NCI-H446 treated with DMSO at 0.1 percent for 48 hours (cell line): ENCODE results near the gene ZYG11B.
"Not testable (repeated sequence)": the region's sequence is repeated elsewhere in the genome, so short reads cannot be mapped to it uniquely, and the experiment has no call there.

Source experiments
- DNase-seq: peaks from one replicate; lab custom pipeline; 2025; lab: John Stamatoyannopoulos, UW

ZYG11B gene

DNA sequence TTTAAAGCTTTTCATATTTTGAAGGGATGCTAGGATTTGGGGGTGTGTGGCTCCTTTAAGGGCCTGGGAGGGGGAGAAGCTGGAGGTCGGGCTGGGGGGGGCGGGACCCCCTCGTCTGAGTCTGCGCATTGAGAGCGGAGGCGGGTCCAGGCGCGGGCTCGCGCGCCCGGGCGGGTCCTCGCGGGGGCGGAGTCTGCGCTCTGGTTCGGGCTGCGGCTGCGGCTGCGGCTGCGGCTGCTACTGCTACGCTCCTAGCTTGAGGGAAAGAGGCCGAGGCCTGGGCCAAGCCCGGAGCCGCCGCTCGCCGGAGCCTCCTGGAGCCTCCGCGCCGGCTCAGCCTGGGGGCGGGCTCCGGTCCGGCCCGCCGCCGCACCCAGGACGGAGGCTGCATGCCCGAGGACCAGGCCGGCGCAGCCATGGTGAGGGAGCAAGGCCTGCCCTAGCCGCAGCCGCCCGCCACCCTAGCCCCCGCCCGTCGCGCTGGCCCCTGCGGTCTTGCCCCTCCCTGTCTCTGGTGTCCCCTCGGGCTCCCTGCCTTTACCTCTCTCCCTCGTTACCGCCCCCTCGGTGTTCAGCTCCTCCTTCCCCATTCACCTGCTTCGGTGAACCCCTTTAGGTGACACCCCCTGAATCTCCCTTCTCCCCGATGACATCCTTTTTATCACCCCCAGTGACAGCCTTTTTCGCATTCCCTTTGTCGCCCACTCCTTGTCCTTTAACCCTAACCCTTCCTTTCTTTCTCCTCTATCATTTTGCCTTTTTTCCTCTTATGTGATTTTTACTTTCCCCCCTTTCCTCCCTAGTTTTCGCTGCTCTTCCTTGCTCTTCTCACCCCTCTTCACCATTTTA is at the start of gene ZYG11B:
Gene ZYG11B (plus strand): TSS at position 189 of the 849 bp plus-strand sequence. CDS start 201 bp downstream, at position 390.
- peak; percentile 76 for DNase-seq

DNA sequence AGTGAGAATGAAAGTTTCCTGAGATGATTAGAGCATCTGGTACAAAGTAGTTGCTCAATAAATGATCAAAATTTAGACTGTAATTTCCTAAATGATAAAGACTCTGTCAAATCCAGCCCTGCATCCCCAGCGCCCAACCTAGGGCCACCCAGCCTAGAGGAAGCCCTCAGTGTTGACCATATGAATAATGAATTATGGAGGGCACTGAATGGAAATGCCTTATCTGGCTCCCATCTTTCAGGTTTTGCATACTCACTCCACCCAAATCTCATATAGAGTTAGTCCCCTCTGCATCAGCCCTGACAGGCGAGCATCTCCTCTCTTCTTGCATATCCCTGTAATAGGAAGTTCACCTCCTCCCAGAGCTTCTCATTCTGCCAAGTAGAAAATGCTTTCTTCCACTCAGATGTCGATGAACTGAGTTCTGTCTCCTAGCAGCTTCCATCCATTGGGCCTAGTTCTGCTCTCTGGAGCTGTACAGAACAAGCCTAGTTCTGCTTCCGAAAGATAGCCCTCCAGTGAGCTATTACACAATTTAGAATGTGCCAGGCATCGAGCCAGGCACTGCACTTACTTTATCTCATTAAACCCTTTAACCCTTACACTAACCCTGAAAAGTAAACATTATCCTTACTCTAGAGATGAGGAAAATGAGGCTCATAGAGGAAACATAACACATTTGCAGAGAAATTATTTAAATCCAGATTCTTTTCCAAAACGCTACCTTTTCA is 49.0 kb upstream of the ZYG11B start:
- no peak for DNase-seq

DNA sequence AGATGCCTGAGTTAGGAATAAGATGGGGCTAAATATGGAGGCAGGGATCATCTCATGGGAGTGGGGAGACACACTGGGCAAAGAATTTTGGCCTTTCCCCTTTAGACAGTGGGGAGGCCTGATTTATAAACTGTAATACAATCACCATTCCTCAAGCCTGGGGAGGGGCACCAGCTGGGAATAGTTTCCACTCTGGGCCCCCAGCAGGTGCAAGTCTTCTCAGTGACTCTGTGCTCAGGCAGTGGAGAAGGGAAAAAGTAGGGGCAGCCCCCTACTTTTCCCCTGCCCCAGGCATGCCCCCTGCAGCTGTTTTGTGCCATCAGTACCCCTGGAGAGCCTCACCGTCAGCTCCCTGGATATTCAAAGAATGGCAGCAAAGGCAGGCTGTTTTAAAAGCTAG is 47.2 kb upstream of the ZYG11B start:
- no peak for DNase-seq

- no peak for DNase-seq
Measured at GRCh38 chr1:52679498-52679897, 46.8 kb upstream of the ZYG11B start.

DNA sequence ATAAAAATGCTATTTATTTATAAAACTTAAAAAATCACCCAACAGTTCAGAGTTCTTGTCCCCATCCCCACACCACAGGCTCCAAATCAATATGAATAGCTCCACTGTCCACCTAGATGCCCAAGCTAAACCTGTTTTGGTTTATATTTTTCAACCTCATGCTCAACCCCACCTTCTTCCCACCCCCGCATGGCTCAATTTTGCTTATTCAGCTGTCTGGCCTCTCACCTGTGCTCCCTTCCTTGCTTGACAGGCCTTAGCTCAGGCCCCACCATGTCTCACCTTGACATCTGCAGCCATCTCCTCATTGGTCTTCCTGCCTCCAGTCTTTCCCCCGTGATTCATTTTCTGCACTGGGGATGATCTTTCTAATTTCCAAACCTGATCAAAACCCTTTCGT is 45.9 kb upstream of the ZYG11B start:
- DNase-seq = no peak

DNA sequence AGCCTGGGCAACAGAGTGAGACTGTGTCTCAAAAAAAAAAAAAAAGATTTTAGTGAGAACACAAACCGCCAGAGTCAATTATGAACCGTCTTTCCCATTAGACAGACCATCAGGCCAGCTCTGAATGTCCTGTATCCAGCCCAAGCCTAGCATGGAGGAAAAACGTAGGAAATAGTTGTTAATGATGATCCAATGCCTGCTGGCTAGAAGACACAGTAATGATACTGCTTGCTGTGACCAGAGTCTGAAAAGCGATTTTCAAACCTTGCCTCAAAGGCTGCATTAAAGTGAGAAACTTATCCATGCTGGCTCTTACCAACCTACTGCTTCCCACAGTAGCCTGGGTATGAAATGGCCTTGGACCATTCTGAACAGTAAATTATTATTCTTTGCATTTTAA is 45.1 kb upstream of the ZYG11B start:
- no peak for DNase-seq

GRCh38 chr1:52683367-52683940 is 42.8 kb upstream of the ZYG11B start:
- DNase-seq = no peak

- no peak for DNase-seq
Measured at GRCh38 chr1:52684545-52684944, 41.7 kb upstream of the ZYG11B start.

GRCh38 chr1:52686261-52686751 is 39.9 kb upstream of the ZYG11B start:
- DNase-seq = peak; percentile 27

DNA sequence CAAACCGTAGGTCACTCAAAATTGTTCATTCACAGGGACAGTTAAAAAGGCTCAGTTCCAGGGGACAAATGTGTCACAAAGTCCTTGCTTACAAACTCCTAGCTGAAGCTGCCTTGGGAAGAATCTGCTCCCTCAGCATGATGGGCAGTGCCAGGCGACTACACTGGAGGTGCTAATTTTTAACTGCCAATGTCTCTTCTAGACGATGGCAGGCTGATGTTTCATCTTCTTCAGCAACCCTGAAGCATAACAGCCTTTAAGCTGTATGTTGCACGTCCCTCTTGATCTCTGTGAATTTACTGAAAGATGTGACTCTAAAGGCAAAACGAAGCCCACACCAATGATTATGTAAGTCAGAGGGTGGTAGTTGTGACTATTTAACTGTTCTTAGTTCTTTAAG is 39.4 kb upstream of the ZYG11B start:
- no peak for DNase-seq

DNA sequence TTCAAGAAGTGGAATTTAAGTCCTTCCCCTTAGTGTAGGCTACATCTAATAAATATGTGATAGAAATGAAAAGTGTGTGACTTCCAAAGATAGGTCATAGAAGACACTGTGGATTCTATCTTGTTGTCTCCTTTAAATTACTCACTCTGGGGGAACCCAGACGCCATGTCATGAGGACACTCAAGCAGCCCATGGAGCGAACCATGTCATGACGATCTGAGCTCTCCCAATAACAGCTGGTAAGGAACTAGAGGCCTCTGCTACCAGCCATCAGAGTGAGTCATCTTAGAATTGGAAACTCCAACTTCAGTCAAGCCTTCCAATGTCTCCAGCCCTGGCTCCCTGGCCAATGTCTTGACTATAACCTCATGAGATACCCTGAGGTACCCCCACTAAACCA is 34.4 kb upstream of the ZYG11B start:
- no peak for DNase-seq

GRCh38 chr1:52692697-52693096 is 33.6 kb upstream of the ZYG11B start:
- DNase-seq = no peak

- DNase-seq = not testable (repeated sequence)
Measured at GRCh38 chr1:52693351-52693750, 32.9 kb upstream of the ZYG11B start.

GRCh38 chr1:52693843-52694242 is 32.4 kb upstream of the ZYG11B start:
- no peak for DNase-seq

GRCh38 chr1:52695627-52696026 is 30.6 kb upstream of the ZYG11B start:
- no peak for DNase-seq

DNA sequence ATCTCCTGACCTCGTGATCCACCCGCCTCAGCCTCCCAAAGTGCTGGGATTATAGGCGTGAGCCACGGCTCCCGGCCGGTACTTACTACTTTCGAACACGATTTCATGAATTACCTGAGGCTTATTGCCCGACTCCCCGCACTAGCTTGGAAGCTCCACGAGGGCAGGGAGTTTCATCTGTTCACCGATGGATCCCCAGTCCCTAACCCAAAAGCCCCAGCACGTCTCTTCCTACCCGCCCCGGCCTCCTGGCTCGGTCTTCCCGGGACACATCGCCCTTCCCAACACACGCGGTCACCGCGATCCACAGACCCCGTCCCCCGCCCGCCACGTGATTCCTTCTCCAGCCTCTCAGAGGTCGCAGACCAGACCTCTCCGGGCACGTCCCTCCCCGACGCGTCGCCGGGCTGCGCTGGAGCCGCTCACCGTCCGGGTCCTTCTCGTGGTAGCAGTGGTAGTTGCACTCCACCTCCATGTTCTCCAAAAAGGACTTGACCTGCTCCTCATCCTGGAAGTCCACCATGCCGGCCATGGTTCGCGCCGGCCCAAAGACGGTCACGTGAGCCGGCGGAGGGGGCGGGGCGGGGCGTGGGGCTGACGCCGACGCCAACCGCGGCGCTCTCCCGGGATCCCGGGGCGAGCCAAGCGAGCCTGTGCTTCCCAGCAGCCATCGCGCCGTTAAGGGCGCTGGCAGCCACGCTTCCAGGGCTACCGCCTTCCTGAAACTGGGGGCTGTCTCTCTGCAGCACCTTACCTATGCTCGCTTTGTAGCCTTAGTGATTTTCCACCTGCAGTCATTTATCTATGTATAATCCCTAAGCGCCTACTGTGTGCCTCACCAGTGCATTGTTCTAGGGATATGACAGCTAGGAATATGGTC is 28.2 kb upstream of the ZYG11B start, which contains the start of gene COA7:
Gene COA7 (minus strand): TSS at position 553 of the 880 bp plus-strand sequence. CDS start 21 bp downstream, at position 532.
- DNase-seq = peak; percentile 72

DNA sequence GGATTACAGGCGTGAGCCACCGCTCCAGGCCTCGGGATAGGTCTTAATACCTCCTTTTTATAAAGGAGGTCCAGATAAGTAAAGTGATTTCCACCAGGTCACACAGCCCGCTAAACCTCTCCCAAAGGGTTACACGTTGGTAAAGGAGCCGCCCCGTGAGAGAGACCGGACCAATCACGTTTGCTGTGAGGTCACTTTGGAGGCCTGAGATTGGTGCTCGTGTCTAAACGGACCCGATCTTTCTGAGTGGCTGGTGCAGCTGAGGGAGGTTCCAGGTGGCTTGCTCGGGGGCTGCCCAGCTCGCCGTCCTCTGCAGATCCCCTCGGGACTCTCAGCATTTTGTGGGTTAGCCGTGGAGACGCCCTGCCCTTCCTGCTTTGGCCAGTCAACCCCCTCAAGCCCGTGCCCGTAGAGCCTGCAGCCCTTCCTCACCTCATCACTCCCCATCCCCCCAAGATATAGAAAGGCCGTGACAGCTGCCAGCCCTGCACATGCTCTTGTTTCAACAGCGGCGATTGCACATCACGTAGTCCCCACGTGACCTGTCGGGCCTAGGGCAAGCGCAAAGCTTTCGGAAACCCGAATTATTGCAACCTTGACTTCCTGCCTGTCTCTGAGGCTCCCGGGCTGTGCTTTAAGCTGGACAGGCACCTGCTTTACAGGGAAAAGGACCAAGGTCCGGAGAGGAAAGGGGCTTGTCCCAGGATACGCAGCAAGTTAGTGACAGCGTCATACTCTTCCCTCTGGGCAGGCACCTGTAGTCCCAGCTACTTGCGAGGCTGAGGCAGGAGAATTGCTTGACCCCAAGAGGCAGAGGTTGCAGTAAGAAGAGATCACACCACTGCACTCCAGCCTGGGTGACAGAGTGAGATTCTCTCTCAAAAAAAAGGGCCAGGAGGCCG is 23.1 kb upstream of the ZYG11B start:
- no peak for DNase-seq

DNA sequence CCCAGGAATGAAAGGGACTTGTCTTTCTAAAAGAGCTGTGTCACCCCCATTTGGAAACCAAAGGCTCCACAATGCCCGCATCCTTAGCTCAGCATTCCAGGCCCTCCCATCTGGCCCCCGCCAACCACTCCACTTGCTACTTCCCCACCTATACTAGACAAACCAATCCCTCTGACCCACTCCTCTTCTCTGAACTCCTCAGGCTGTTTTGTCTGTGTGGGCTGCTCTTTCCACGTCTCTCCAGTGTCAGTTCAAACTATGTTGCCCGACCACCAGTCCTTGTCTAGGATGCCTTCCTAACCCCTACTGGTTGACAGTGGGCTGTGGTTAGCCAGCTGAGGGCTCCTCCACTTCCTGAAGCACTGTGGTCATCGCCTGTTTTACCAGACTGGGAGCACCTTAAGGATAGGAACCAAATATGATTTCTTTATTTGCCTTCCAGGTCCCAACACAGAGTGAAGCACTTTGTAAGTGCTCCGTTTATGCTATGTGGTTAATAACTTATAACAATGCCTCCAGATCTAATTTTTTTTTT is 20.1 kb upstream of the ZYG11B start:
- no peak for DNase-seq

GRCh38 chr1:52706941-52707926 is 19.0 kb upstream of the ZYG11B start:
- DNase-seq = no peak
